ENCODE results near the gene FER1L5. TPM values are rescaled to one million over a fixed set of nuclear protein-coding genes. Genes with fewer than 3 reads are reported as not detected.

Gene FER1L5
- polyA plus RNA-seq, 1 of the 3 experiments (the other 2 are of a cell fraction), result 0.02 TPM

DNA sequence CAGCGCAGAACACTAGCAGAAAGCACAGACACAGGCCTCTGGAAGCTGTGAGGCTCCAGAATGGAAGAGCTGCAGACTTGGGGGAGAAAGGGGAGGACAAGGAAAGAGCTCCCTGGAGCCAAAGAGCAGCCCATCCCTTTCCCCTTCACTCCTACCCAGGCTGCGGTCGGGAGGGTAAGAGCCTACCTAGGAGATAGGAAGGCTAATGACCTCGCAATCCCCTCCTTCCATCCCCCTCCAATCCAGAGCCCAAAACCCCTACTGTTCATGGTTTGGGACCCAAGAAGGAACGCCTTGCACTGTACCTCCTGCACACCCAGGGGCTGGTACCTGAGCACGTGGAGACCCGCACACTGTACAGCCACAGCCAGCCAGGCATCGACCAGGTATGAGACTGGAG lies 57.5 kb downstream of the FER1L5 start:
- WGBS (ENCODE audit: low lambda C conversion rate), result 88% methylated on average over 8 of the region's 8 CpGs
- CTCF ChIA-PET, result interaction anchor here (0.5 to 0.6 kb wide), 2 partner anchors 292 to 1296 kb away, joined by 3 read pairs; partner anchors contain the start of gene TMEM131

More for the DNA sequence above, 57.5 kb downstream of the FER1L5 start:
- Histone ChIP-seq H3K9me3 (no peaks in the 10 kb centered on the region), H3K9ac (no peak overlapping the region), H3K4me1 (ENCODE audit: control insufficient read depth in 1 of 2, insufficient read depth in 2 of 2, low read depth in 1 of 2, low read length in 1 of 2) (no peaks in the 10 kb centered on the region), H3K36me3 (replicated peaks in 1 of 2; ENCODE audit: control insufficient read depth in 1 of 2, insufficient read depth in 2 of 2, low read length in 1 of 2) (no peaks in the 10 kb centered on the region), H3F3A (replicated peaks; ENCODE audit: insufficient read depth) (no peaks in the 10 kb centered on the region), H3K79me2 (ENCODE audit: insufficient read depth) (no peaks in the 10 kb centered on the region), H3K4me3 (ENCODE audit: low read depth in 2 of 2, low read length in 1 of 2) (no peak overlapping the region), H3K27ac (ENCODE audit: low read depth in 2 of 2, low read length in 1 of 2) (no peak overlapping the region), H3K4me2 (no peak overlapping the region), H4K20me1 (ENCODE audit: insufficient read depth) (no peaks in the 10 kb centered on the region), H3K27me3 (ENCODE audit: insufficient read depth) (no peaks in the 10 kb centered on the region), H3K9me2 (no peaks in the 10 kb centered on the region), H2AFZ (ENCODE audit: low read depth) (no peak overlapping the region)
- no peak for TF ChIP-seq MEF2A (IDR thresholded peaks at IDR 0.05; ENCODE audit: borderline replicate concordance, low read depth)
- TF ChIP-seq, protein P1, sequence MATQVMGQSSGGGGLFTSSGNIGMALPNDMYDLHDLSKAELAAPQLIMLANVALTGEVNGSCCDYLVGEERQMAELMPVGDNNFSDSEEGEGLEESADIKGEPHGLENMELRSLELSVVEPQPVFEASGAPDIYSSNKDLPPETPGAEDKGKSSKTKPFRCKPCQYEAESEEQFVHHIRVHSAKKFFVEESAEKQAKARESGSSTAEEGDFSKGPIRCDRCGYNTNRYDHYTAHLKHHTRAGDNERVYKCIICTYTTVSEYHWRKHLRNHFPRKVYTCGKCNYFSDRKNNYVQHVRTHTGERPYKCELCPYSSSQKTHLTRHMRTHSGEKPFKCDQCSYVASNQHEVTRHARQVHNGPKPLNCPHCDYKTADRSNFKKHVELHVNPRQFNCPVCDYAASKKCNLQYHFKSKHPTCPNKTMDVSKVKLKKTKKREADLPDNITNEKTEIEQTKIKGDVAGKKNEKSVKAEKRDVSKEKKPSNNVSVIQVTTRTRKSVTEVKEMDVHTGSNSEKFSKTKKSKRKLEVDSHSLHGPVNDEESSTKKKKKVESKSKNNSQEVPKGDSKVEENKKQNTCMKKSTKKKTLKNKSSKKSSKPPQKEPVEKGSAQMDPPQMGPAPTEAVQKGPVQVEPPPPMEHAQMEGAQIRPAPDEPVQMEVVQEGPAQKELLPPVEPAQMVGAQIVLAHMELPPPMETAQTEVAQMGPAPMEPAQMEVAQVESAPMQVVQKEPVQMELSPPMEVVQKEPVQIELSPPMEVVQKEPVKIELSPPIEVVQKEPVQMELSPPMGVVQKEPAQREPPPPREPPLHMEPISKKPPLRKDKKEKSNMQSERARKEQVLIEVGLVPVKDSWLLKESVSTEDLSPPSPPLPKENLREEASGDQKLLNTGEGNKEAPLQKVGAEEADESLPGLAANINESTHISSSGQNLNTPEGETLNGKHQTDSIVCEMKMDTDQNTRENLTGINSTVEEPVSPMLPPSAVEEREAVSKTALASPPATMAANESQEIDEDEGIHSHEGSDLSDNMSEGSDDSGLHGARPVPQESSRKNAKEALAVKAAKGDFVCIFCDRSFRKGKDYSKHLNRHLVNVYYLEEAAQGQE (IDR thresholded peaks at IDR 0.05; ENCODE audit: low read depth, low read length), result no peak
- no peak for TF ChIP-seq EZH2phosphoT487 (IDR thresholded peaks at IDR 0.05; ENCODE audit: borderline replicate concordance, low read depth)
- TF ChIP-seq POLR2AphosphoS5 (IDR thresholded peaks at IDR 0.05; ENCODE audit: low read depth, low read length), result no peak
- no peak for TF ChIP-seq SMC3 (IDR thresholded peaks at IDR 0.05; ENCODE audit: low read depth, low read length)
- TF ChIP-seq TCF12 (IDR thresholded peaks at IDR 0.05), result no peak
- TF ChIP-seq, protein P2, sequence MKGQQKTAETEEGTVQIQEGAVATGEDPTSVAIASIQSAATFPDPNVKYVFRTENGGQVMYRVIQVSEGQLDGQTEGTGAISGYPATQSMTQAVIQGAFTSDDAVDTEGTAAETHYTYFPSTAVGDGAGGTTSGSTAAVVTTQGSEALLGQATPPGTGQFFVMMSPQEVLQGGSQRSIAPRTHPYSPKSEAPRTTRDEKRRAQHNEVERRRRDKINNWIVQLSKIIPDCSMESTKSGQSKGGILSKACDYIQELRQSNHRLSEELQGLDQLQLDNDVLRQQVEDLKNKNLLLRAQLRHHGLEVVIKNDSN (IDR thresholded peaks at IDR 0.05; ENCODE audit: borderline replicate concordance, low read depth), result no peak
- TF ChIP-seq, protein P3, sequence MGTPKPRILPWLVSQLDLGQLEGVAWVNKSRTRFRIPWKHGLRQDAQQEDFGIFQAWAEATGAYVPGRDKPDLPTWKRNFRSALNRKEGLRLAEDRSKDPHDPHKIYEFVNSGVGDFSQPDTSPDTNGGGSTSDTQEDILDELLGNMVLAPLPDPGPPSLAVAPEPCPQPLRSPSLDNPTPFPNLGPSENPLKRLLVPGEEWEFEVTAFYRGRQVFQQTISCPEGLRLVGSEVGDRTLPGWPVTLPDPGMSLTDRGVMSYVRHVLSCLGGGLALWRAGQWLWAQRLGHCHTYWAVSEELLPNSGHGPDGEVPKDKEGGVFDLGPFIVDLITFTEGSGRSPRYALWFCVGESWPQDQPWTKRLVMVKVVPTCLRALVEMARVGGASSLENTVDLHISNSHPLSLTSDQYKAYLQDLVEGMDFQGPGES (IDR thresholded peaks at IDR 0.05; ENCODE audit: low read depth, low read length), result no peak
- TF ChIP-seq, protein P4, sequence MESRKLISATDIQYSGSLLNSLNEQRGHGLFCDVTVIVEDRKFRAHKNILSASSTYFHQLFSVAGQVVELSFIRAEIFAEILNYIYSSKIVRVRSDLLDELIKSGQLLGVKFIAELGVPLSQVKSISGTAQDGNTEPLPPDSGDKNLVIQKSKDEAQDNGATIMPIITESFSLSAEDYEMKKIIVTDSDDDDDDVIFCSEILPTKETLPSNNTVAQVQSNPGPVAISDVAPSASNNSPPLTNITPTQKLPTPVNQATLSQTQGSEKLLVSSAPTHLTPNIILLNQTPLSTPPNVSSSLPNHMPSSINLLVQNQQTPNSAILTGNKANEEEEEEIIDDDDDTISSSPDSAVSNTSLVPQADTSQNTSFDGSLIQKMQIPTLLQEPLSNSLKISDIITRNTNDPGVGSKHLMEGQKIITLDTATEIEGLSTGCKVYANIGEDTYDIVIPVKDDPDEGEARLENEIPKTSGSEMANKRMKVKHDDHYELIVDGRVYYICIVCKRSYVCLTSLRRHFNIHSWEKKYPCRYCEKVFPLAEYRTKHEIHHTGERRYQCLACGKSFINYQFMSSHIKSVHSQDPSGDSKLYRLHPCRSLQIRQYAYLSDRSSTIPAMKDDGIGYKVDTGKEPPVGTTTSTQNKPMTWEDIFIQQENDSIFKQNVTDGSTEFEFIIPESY (IDR thresholded peaks at IDR 0.05; ENCODE audit: borderline replicate concordance, low read depth), result no peak
- TF ChIP-seq SIN3A (IDR thresholded peaks at IDR 0.05; ENCODE audit: borderline replicate concordance, low read depth, low read length), result no peak
- no peak for TF ChIP-seq NRF1 (IDR thresholded peaks at IDR 0.05; ENCODE audit: low read depth, low read length)
- TF ChIP-seq NFIC (IDR thresholded peaks at IDR 0.05; ENCODE audit: borderline replicate concordance), result no peak
- TF ChIP-seq RAD21 (IDR thresholded peaks at IDR 0.05; ENCODE audit: low read length), result no peak
- no peak for TF ChIP-seq EP300 (IDR thresholded peaks at IDR 0.05; ENCODE audit: borderline replicate concordance in 1 of 2, low read depth in 1 of 2, low read length in 1 of 2)
- TF ChIP-seq, protein P5, sequence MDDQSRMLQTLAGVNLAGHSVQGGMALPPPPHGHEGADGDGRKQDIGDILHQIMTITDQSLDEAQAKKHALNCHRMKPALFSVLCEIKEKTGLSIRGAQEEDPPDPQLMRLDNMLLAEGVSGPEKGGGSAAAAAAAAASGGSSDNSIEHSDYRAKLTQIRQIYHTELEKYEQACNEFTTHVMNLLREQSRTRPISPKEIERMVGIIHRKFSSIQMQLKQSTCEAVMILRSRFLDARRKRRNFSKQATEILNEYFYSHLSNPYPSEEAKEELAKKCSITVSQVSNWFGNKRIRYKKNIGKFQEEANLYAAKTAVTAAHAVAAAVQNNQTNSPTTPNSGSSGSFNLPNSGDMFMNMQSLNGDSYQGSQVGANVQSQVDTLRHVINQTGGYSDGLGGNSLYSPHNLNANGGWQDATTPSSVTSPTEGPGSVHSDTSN (IDR thresholded peaks at IDR 0.05), result no peak
- no peak for DNase-seq
- POLR2A ChIA-PET, result no interaction called here
